Nephron (organoid): ENCODE measurements around the gene GDF10.
A peak's percentile ranks its signal among the peaks of the same experiment; 100 is the strongest.

Experiments
- H3K27ac Mint-ChIP-seq, 3 experiments: 2 replicates each; pipeline ENCODE4 v1.8.0; 2020; ENCODE audit warnings: mixed read lengths in 3 of 3, mild to moderate bottlenecking in 2 of 3, moderate library complexity in 1 of 3
- H3K27me3 Mint-ChIP-seq: 2 replicates; pipeline ENCODE4 v1.8.0; 2021; ENCODE audit warnings: low read depth, mild to moderate bottlenecking, moderate library complexity, mixed read lengths
- H3K36me3 Mint-ChIP-seq: 2 replicates; pipeline ENCODE4 v1.8.0; 2020; ENCODE audit warnings: low read depth, mixed read lengths
- H3K4me1 Mint-ChIP-seq: 2 replicates; pipeline ENCODE4 v1.8.0; 2020; ENCODE audit warnings: mixed read lengths
- H3K4me3 Mint-ChIP-seq, 3 experiments: 2 replicates each; pipeline ENCODE4 v1.8.0; 2020; ENCODE audit warnings: mild to moderate bottlenecking in 3 of 3, mixed read lengths in 3 of 3, moderate library complexity in 2 of 3
- H3K9me3 Mint-ChIP-seq: 2 replicates; pipeline ENCODE4 v1.8.0; 2020; ENCODE audit warnings: mixed read lengths
- TF ChIP-seq, protein P1 (sequence below), 3 experiments: fragments of 200-600 bp; sonication (generic); IDR thresholded peaks; one replicate each; pipeline ENCODE4 v1.5.0; 2021; ENCODE audit warnings: antibody characterized with exemption in 3 of 3; ENCODE audit not compliant: unreplicated experiment in 3 of 3

GDF10 gene

DNA sequence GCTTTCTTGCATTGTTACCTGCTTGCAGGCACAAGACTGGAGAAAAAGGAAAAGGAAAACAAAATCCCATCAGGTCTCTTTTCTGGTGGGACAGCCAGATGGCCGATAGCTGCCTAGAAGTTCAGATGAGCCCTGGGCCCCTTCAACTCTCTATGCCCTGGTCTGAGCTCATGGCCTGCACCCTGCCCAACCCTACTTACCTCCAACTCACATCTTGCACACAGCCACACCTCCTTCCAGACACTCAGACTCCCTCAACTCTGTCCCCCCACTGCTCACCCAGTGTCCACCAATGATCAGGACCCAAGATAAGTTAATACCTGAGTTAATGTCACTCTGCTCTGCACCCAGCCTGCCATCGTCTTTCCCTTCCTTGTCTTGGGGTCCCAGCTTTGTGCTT is 59.1 kb downstream of the GDF10 start:
- H3K36me3 Mint-ChIP-seq, result no peaks in the 10 kb centered on the region
- no peaks in the 10 kb centered on the region for H3K9me3 Mint-ChIP-seq
- H3K4me1 Mint-ChIP-seq, result peaks cover 2% of the 10 kb centered on the region
- TF ChIP-seq, protein P1, sequence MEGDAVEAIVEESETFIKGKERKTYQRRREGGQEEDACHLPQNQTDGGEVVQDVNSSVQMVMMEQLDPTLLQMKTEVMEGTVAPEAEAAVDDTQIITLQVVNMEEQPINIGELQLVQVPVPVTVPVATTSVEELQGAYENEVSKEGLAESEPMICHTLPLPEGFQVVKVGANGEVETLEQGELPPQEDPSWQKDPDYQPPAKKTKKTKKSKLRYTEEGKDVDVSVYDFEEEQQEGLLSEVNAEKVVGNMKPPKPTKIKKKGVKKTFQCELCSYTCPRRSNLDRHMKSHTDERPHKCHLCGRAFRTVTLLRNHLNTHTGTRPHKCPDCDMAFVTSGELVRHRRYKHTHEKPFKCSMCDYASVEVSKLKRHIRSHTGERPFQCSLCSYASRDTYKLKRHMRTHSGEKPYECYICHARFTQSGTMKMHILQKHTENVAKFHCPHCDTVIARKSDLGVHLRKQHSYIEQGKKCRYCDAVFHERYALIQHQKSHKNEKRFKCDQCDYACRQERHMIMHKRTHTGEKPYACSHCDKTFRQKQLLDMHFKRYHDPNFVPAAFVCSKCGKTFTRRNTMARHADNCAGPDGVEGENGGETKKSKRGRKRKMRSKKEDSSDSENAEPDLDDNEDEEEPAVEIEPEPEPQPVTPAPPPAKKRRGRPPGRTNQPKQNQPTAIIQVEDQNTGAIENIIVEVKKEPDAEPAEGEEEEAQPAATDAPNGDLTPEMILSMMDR (IDR thresholded peaks at IDR 0.05; ENCODE audit: unreplicated experiment in 3 of 3), result no peak
- H3K27me3 Mint-ChIP-seq, result peaks cover 10% of the 10 kb centered on the region
- H3K27ac Mint-ChIP-seq, result no peak overlapping the region
- no peak overlapping the region for H3K4me3 Mint-ChIP-seq

GRCh38 chr10:47359626-47360418 is 59.8 kb downstream of the GDF10 start:
- H3K4me1 Mint-ChIP-seq, result peaks cover 6% of the 10 kb centered on the region
- H3K9me3 Mint-ChIP-seq, result no peaks in the 10 kb centered on the region
- no peak overlapping the region for H3K4me3 Mint-ChIP-seq
- H3K36me3 Mint-ChIP-seq, result no peaks in the 10 kb centered on the region
- peaks cover 8% of the 10 kb centered on the region for H3K27me3 Mint-ChIP-seq
- H3K27ac Mint-ChIP-seq, result no peak overlapping the region
- TF ChIP-seq, protein P1 (IDR thresholded peaks at IDR 0.05; ENCODE audit: unreplicated experiment in 3 of 3), result no peak

- Mint-ChIP-seq H3K9me3 (no peaks in the 10 kb centered on the region), H3K36me3 (no peaks in the 10 kb centered on the region), H3K27ac (no peak overlapping the region), H3K27me3 (peaks cover 8% of the 10 kb centered on the region), H3K4me1 (peaks cover 6% of the 10 kb centered on the region), H3K4me3 (no peak overlapping the region)
- TF ChIP-seq, protein P1 (IDR thresholded peaks at IDR 0.05; ENCODE audit: unreplicated experiment in 3 of 3), result no peak
Observed at GRCh38 chr10:47360419-47361040, 60.5 kb downstream of the GDF10 start.

GRCh38 chr10:47361293-47361692 is 61.3 kb downstream of the GDF10 start:
- Mint-ChIP-seq H3K27ac (no peak overlapping the region), H3K36me3 (no peaks in the 10 kb centered on the region), H3K27me3 (peaks cover 8% of the 10 kb centered on the region), H3K4me3 (no peak overlapping the region), H3K4me1 (peaks cover 6% of the 10 kb centered on the region), H3K9me3 (no peaks in the 10 kb centered on the region)
- TF ChIP-seq, protein P1 (IDR thresholded peaks at IDR 0.05; ENCODE audit: unreplicated experiment in 3 of 3), result peak; percentile 56 to 64 (median 60)

GRCh38 chr10:47362199-47362598 is 62.2 kb downstream of the GDF10 start:
- TF ChIP-seq, protein P1 (IDR thresholded peaks at IDR 0.05; ENCODE audit: unreplicated experiment in 3 of 3), result no peak
- Mint-ChIP-seq H3K27ac (no peak overlapping the region), H3K4me1 (peaks cover 6% of the 10 kb centered on the region), H3K36me3 (no peaks in the 10 kb centered on the region), H3K9me3 (no peaks in the 10 kb centered on the region), H3K27me3 (peaks cover 13% of the 10 kb centered on the region), H3K4me3 (no peak overlapping the region)
